HG03521 (cell line): ENCODE data around the gene MTA2.

Experiments
- ATAC-seq: cut with Tn5 transposase; IDR thresholded peaks from one replicate; pipeline ENCODE4 v1.9.1; 2021; ENCODE audit warnings: mild to moderate bottlenecking, moderate library complexity; ENCODE audit not compliant: unreplicated experiment

Gene MTA2

GRCh38 chr11:62612366-62613290 lies 11.0 kb upstream of the MTA2 start, which contains the start of the genes EML3 and ROM1:
Gene EML3 (minus strand): TSS chr11:62612775. CDS start chr11:62612457, 318 bp downstream.
Gene ROM1 (plus strand): TSS chr11:62613257. CDS start chr11:62613282, 25 bp downstream.
- ATAC-seq: peak; percentile 66

- ATAC-seq: peak; percentile 20
These were observed 10.2 kb upstream of the MTA2 start for GRCh38 chr11:62611705-62612365.

GRCh38 chr11:62610814-62611704 lies 9.4 kb upstream of the MTA2 start:
- ATAC-seq: no peak

- no peak for ATAC-seq
These were observed 8.7 kb upstream of the MTA2 start for GRCh38 chr11:62610403-62610802.

- no peak for ATAC-seq
These were observed 7.1 kb upstream of the MTA2 start for GRCh38 chr11:62608776-62609175.

- no peak for ATAC-seq
These were observed 6.0 kb upstream of the MTA2 start for GRCh38 chr11:62607714-62608113.

GRCh38 chr11:62605902-62606301 lies 4.2 kb upstream of the MTA2 start:
- no peak for ATAC-seq

- no peak for ATAC-seq
These were observed 3.8 kb upstream of the MTA2 start for GRCh38 chr11:62605467-62605866.

- no peak for ATAC-seq
These were observed 2.9 kb upstream of the MTA2 start for GRCh38 chr11:62604460-62605120.

GRCh38 chr11:62603776-62604299 lies 2.2 kb upstream of the MTA2 start:
- ATAC-seq: no peak

- no peak for ATAC-seq
These were observed 1.4 kb upstream of the MTA2 start for GRCh38 chr11:62603072-62603408.

GRCh38 chr11:62602141-62603071 lies 741 bp upstream of the MTA2 start:
- ATAC-seq: no peak

GRCh38 chr11:62601122-62601371 lies 618 bp downstream of the MTA2 start:
- no peak for ATAC-seq

- ATAC-seq: no peak
These were observed 1.1 kb downstream of the MTA2 start for GRCh38 chr11:62600367-62601121.

GRCh38 chr11:62599901-62600300 lies 1.8 kb downstream of the MTA2 start:
- ATAC-seq: no peak

- ATAC-seq: peak; percentile 28
These were observed 2.5 kb downstream of the MTA2 start for GRCh38 chr11:62599069-62599696.

- no peak for ATAC-seq
These were observed 6.5 kb downstream of the MTA2 start for GRCh38 chr11:62595124-62595523.

- no peak for ATAC-seq
These were observed 8.1 kb downstream of the MTA2 start for GRCh38 chr11:62593434-62594044.
